ENCODE measurements around the gene HMGCLL1. TPM values are rescaled to one million over a fixed set of nuclear protein-coding genes. Genes with fewer than 3 reads are reported as not detected.

HMGCLL1 gene
- polyA plus RNA-seq, 1 experiment, result 0.15 TPM

DNA sequence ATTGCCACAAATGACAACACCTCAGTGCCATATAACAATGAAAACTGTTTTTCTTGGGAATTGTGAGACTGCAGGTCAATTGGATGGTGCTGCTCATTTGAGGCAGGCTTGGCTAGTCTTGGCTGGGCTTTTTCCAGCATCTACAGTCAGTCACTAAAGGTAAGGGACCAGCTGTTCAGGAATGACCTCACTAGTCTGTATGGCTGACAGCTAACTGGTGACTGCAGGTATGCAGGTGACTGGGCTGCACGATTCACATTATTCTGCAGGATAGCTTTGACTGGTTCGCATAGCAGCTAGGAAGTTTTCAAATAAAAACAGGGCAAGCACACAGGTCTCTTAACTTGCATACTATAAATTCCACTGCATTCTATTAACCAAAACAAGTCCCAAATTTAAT lies 22.1 kb upstream of the HMGCLL1 start:
- no peak for TF ChIP-seq CTCF (IDR thresholded peaks at IDR 0.05; ENCODE audit: low read depth, low read length)
- Histone ChIP-seq H3K9me3 (ENCODE audit: control insufficient read depth, insufficient read depth, low read length) (no peaks in the 10 kb centered on the region), H3K4me3 (ENCODE audit: low read depth, low read length) (no peak overlapping the region), H3K27ac (ENCODE audit: low read depth, low read length) (no peak overlapping the region), H3K27me3 (ENCODE audit: control insufficient read depth, insufficient read depth, low read length) (no peaks in the 10 kb centered on the region)
- DNase-seq (ENCODE audit: low read depth, low spot score), result no peak
- POLR2A ChIA-PET, result no interaction called here
- CTCF ChIA-PET, result no interaction called here

GRCh38 chr6:55594442-55594841 lies 15.4 kb upstream of the HMGCLL1 start:
- CTCF ChIA-PET, result no interaction called here
- TF ChIP-seq CTCF (IDR thresholded peaks at IDR 0.05; ENCODE audit: low read depth, low read length), result no peak
- POLR2A ChIA-PET, result no interaction called here
- Histone ChIP-seq H3K9me3 (ENCODE audit: control insufficient read depth, insufficient read depth, low read length) (no peaks in the 10 kb centered on the region), H3K27me3 (ENCODE audit: control insufficient read depth, insufficient read depth, low read length) (no peaks in the 10 kb centered on the region), H3K4me3 (ENCODE audit: low read depth, low read length) (no peak overlapping the region), H3K27ac (ENCODE audit: low read depth, low read length) (no peak overlapping the region)
- DNase-seq (ENCODE audit: low read depth, low spot score), result no peak

DNA sequence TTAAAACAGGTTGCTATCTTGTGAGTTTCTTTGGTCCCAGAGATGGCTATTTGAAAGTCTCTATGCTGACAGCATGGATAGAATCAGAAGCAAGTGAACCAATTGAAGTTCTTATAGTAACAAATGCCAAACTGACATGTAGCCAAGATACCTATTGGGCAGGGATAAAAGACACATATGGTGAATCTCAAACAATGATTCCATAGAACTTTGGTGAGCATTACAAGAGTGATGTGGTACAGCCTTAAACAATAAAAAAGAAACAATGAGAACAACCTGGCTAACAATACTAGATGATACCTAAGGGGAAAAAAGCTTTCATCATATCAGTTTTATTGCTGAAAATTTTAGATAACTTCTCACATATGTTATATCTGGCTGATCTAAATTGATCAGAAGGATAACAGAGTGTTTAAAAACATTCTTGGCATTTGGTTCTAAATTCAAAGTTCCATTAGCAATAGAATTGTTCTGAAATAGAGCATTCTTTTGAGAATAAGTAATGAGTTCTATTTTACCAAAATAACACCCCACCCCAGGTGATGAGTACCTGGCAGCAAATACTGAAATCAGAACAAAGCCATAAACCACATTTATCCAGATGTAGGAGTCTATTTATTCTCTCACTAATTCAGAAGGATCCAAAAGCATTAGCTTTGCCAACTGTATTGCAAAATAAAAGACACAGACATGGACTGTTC lies 5.8 kb upstream of the HMGCLL1 start:
- POLR2A ChIA-PET, result no interaction called here
- TF ChIP-seq CTCF (IDR thresholded peaks at IDR 0.05; ENCODE audit: low read depth, low read length), result no peak
- no peak overlapping the region for H3K27ac ChIP-seq (ENCODE audit: low read depth, low read length)
- CTCF ChIA-PET, result no interaction called here
- no peaks in the 10 kb centered on the region for H3K27me3 ChIP-seq (ENCODE audit: control insufficient read depth, insufficient read depth, low read length)
- no peak overlapping the region for H3K4me3 ChIP-seq (ENCODE audit: low read depth, low read length)
- no peak for DNase-seq (ENCODE audit: low read depth, low spot score)
- no peaks in the 10 kb centered on the region; the same call in 1 of the 2 replicates for H3K9me3 ChIP-seq (ENCODE audit: control insufficient read depth, insufficient read depth, low read length)

DNA sequence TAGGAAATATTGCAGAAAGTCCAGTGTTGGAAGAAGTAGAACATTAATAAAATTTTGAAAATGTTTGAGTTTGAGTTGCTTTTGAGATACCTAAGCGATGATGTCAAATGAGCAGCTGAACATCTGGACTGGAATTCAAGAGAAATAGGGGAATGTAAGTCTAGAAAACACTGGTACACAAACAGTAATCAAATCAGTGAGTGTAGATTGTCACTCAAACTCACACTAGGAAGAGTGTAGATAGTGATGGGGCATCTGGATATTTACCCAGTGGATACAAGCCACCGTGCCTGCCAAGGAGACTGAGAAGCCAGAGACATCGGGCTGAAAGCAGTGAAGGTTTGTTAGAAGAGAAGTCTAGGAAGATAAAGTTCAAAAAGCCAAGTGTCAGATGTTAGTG lies 2.2 kb downstream of the HMGCLL1 start:
- Histone ChIP-seq H3K27ac (ENCODE audit: low read depth, low read length) (no peak overlapping the region), H3K4me3 (ENCODE audit: low read depth, low read length) (no peak overlapping the region), H3K9me3 (ENCODE audit: control insufficient read depth, insufficient read depth, low read length) (no peaks in the 10 kb centered on the region; the same call in 1 of the 2 replicates), H3K27me3 (ENCODE audit: control insufficient read depth, insufficient read depth, low read length) (no peaks in the 10 kb centered on the region)
- ChIA-PET POLR2A (no interaction called here), CTCF (no interaction called here)
- TF ChIP-seq CTCF (IDR thresholded peaks at IDR 0.05; ENCODE audit: low read depth, low read length), result no peak
- no peak for DNase-seq (ENCODE audit: low read depth, low spot score)

GRCh38 chr6:55574556-55574955 lies 4.4 kb downstream of the HMGCLL1 start:
- TF ChIP-seq CTCF (IDR thresholded peaks at IDR 0.05; ENCODE audit: low read depth, low read length), result no peak
- no peak for DNase-seq (ENCODE audit: low read depth, low spot score)
- POLR2A ChIA-PET, result no interaction called here
- H3K27ac ChIP-seq (ENCODE audit: low read depth, low read length), result no peak overlapping the region
- H3K27me3 ChIP-seq (ENCODE audit: control insufficient read depth, insufficient read depth, low read length), result no peaks in the 10 kb centered on the region
- CTCF ChIA-PET, result no interaction called here
- no peak overlapping the region for H3K4me3 ChIP-seq (ENCODE audit: low read depth, low read length)
- no peaks in the 10 kb centered on the region for H3K9me3 ChIP-seq (ENCODE audit: control insufficient read depth, insufficient read depth, low read length)
